Left ventricle myocardium inferior (tissue), 1 donor: ENCODE measurements around the gene PKIB. TPM values are rescaled to one million over a fixed set of nuclear protein-coding genes. Genes with fewer than 3 reads are reported as not detected.

Experiments
- DNase-seq: peaks from one replicate; pipeline ENCODE4 v3.0.0-alpha.2; 2020
- H3K27ac ChIP-seq: fragments of 200-600 bp; replicated peaks from 2 replicates; pipeline ENCODE4 v1.8.0; 2021
- H3K27me3 ChIP-seq: fragments of 200-600 bp; 2 replicates; pipeline ENCODE4 v1.8.0; 2021; ENCODE audit warnings: low read depth
- H3K36me3 ChIP-seq: fragments of 200-600 bp; 2 replicates; pipeline ENCODE4 v1.8.0; 2021
- H3K4me1 ChIP-seq: fragments of 200-600 bp; 2 replicates; pipeline ENCODE4 v1.8.0; 2021
- H3K4me3 ChIP-seq: fragments of 200-600 bp; 2 replicates; pipeline ENCODE4 v1.8.0; 2021; ENCODE audit warnings: mild to moderate bottlenecking, moderate library complexity
- H3K9me3 ChIP-seq: fragments of 200-600 bp; replicated peaks from 2 replicates; pipeline ENCODE4 v1.8.0; 2021
- intact Hi-C: fragments of 100-400 bp; cut with micrococcal nuclease; formaldehyde crosslinking; loops from one replicate; pipeline ENCODE4 v1.11.0; 2022
- total RNA-seq: library from RNA; stranded (reverse); fragmentation: NEBNext Ultra II Directional; extraction: Animal tissue kit (Norgen Biotek cat#: 25700); gene quantifications from one replicate; pipeline ENCODE4 v1.2.1, GENCODE V29; 2021
- TF ChIP-seq, protein P1 (sequence below): fragments of 200-600 bp; IDR thresholded peaks from 2 replicates; pipeline ENCODE4 v1.8.0; 2021; ENCODE audit warnings: antibody characterized with exemption, mild to moderate bottlenecking, borderline replicate concordance
- donor health status: DM: no; HTN: yes; CAD: no; lungs with severe emphysema.

Gene PKIB
- total RNA-seq, 1 donor from 2014 or later: 0.30 TPM

DNA sequence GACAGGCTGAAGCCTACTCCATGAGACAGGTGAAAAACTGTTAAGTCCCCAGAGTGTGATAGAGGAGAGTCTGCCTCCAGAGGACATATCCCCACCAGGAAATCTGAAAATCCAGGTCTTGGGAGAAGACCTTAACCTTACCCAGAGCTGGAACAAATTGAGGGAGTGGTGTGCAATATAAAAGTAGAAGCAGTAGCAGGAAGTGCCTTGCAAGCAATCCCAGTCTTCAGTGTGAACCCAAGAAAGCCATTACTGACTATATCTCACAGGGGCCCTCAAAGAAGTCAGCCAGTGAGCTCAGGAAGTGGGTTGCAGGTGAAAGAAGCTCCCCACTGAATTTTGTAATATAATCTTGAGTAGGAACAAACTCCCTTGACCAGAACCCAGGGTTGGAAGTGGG, 41.9 kb upstream of the PKIB start:
- TF ChIP-seq, protein P1, sequence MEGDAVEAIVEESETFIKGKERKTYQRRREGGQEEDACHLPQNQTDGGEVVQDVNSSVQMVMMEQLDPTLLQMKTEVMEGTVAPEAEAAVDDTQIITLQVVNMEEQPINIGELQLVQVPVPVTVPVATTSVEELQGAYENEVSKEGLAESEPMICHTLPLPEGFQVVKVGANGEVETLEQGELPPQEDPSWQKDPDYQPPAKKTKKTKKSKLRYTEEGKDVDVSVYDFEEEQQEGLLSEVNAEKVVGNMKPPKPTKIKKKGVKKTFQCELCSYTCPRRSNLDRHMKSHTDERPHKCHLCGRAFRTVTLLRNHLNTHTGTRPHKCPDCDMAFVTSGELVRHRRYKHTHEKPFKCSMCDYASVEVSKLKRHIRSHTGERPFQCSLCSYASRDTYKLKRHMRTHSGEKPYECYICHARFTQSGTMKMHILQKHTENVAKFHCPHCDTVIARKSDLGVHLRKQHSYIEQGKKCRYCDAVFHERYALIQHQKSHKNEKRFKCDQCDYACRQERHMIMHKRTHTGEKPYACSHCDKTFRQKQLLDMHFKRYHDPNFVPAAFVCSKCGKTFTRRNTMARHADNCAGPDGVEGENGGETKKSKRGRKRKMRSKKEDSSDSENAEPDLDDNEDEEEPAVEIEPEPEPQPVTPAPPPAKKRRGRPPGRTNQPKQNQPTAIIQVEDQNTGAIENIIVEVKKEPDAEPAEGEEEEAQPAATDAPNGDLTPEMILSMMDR: no peak

DNA sequence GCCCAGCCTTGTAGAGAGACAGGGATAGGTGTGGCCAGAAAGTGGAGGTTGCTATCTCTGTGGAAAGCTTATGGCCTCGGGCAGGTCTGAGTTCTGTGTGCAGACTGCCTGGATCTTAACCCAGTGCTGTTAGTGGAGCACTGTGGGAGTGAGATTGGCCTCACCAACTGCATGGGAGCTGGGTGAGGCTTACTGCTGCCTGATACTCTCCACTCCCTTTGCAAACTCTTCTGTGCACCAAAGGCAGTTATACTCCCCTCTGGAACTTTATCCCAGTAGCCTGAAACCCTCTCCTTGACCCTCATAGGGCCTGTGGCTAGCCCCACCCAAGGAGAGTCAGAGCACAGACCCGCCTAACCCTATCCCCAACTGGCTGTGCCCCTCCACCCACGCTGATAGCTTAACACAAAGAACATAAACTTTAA, 41.4 kb upstream of the PKIB start:
- H3K27ac ChIP-seq: no peak overlapping the region
- H3K4me3 ChIP-seq: no peak overlapping the region
- intact Hi-C loops: no loop called here
- H3K27me3 ChIP-seq: peaks cover 13% of the 10 kb centered on the region
- H3K9me3 ChIP-seq: peaks cover under 1% of the 10 kb centered on the region
- no peaks in the 10 kb centered on the region for H3K4me1 ChIP-seq
- H3K36me3 ChIP-seq: no peaks in the 10 kb centered on the region
- no peak for DNase-seq
- TF ChIP-seq, protein P1: no peak

More for the DNA sequence above, 41.9 kb upstream of the PKIB start:
- H3K4me3 ChIP-seq: no peak overlapping the region
- H3K36me3 ChIP-seq: no peaks in the 10 kb centered on the region
- H3K9me3 ChIP-seq: no peaks in the 10 kb centered on the region
- no peaks in the 10 kb centered on the region for H3K4me1 ChIP-seq
- intact Hi-C loops: no loop called here
- H3K27ac ChIP-seq: no peak overlapping the region
- no peak for DNase-seq
- peaks cover 13% of the 10 kb centered on the region for H3K27me3 ChIP-seq

DNA sequence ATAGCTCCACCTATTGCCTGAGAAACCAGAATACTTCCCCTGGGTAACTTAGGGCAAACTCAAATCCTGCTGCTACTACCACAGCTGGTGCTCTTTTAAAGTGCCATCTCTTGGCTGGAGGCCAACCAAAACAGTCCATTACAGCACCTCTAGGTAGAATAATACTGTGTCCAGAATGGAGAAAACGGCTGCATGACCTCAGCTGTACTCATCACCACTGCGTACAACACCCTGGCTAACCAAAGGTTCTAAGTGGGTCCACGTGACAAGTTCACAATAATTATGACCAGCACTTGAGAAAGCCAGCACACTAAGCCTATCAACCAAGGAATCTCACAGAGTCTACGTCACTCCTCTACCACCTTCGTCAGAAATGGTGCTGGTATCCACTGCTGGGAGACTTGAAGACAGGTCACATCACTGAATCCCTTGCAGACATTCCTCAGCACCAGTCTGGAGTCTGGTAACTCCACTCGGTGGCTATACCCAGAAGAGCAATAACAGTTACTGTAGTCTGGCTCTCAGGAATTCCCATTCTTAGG, 40.9 kb upstream of the PKIB start:
- DNase-seq: no peak
- Histone ChIP-seq H3K36me3 (no peaks in the 10 kb centered on the region), H3K4me3 (no peak overlapping the region), H3K4me1 (no peaks in the 10 kb centered on the region), H3K27ac (no peak overlapping the region), H3K9me3 (peaks cover 5% of the 10 kb centered on the region), H3K27me3 (peaks cover 13% of the 10 kb centered on the region)
- TF ChIP-seq, protein P1: no peak
- intact Hi-C loops: no loop called here

DNA sequence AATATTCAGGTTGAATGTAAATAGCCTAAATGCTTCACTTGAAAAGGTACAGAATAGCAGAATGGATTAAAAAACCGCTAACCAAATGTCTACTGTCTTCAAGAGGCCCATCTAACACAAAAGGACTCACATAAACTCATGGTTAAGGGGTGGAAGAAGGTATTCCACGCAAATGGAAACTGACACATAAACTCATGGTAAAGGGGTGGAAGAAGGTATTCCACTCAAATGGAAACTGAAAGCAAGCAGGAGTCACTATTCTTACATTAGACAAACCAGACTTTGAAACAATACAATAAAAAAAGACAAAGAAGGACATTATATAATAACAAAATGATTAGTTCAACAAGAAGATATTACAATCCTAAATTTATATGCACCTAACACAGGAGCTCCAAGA, 38.3 kb upstream of the PKIB start:
- Histone ChIP-seq H3K4me1 (no peaks in the 10 kb centered on the region), H3K27me3 (peaks cover 8% of the 10 kb centered on the region), H3K4me3 (no peak overlapping the region), H3K9me3 (peaks cover 15% of the 10 kb centered on the region), H3K27ac (no peak overlapping the region), H3K36me3 (no peaks in the 10 kb centered on the region)
- intact Hi-C loops: no loop called here
- no peak for DNase-seq
- TF ChIP-seq, protein P1: no peak

DNA sequence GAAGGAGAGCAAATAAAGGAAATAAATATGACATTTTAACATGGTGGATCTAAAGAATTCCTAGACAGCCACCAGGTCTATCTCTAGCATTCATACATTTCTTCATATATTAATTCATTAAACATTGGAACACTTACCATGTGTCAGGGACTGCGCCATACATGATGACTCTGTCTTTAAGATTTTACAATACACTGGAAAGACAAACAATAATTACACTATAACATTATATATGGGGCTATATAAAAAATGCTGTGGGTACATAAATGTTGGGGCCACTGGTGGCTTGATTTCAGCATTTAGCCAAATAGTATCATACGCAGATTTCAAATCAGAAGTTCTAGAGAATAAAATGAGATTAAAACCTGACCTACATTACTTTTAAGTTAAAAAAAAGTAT, 33.3 kb upstream of the PKIB start:
- Histone ChIP-seq H3K36me3 (no peaks in the 10 kb centered on the region), H3K4me1 (no peaks in the 10 kb centered on the region), H3K9me3 (peaks cover 23% of the 10 kb centered on the region), H3K4me3 (no peak overlapping the region), H3K27me3 (no peaks in the 10 kb centered on the region), H3K27ac (no peak overlapping the region)
- no peak for DNase-seq
- TF ChIP-seq, protein P1: no peak
- intact Hi-C loops: no loop called here
